HEK293 (cell line): ENCODE results near the gene MPZL1.

Experiments used
- TRIM28 ChIP-seq: IDR thresholded peaks from 2 replicates; pipeline ENCODE4 v1.6.1; 2011; ENCODE audit warnings: low read length, control low read depth, borderline replicate concordance
- ZNF121 ChIP-seq: fragments of 450-650 bp; formaldehyde crosslinking; IDR thresholded peaks from 2 replicates; pipeline ENCODE4 v1.5.1; 2016; ENCODE audit warnings: missing biosample characterization, missing genetic modification characterization
- ZNF274 ChIP-seq, 2 experiments: fragments of 200-500 bp in 1 of 2; fragments of 450-650 bp in 1 of 2; sonication (Bioruptor generic) in 1 of 2; formaldehyde crosslinking in 1 of 2; IDR thresholded peaks; 2 replicates each; pipeline versions ENCODE4 v1.5.1 to v1.6.1; 2014 to 2016; ENCODE audit warnings: borderline replicate concordance in 1 of 2, inconsistent platforms in 1 of 2, low read length in 1 of 2, missing biosample characterization in 1 of 2, missing genetic modification characterization in 1 of 2
- ZNF548 ChIP-seq: fragments of 450-650 bp; formaldehyde crosslinking; IDR thresholded peaks from 2 replicates; pipeline ENCODE4 v1.5.1; 2016; ENCODE audit warnings: missing biosample characterization, missing genetic modification characterization

GRCh38 chr1:167832693-167833092 lies 110.9 kb downstream of the MPZL1 start:
- TF ChIP-seq ZNF548: no peak
- no peak for TF ChIP-seq TRIM28
- TF ChIP-seq ZNF274 (IDR thresholded peaks at IDR 0.05; ENCODE audit: low read length): no peak
- TF ChIP-seq ZNF274 (tag by site-specific recombination; IDR thresholded peaks at IDR 0.05; ENCODE audit: borderline replicate concordance): no peak
- no peak for TF ChIP-seq ZNF121 (tag by site-specific recombination)
